ENCODE data around the gene CYTIP.

The CYTIP gene

GRCh38 chr2:157427003-157427921 lies 16.6 kb downstream of the CYTIP start:
- peaks cover 31% of the 10 kb centered on the region for H3K4me1 Mint-ChIP-seq
- TF ChIP-seq CTCF (IDR thresholded peaks at IDR 0.05; ENCODE audit: unreplicated experiment in 3 of 3): no peak
- H3K4me3 Mint-ChIP-seq: no peak overlapping the region
- no peak overlapping the region for H3K27ac Mint-ChIP-seq
- H3K27me3 Mint-ChIP-seq (ENCODE audit: low read depth): no peaks in the 10 kb centered on the region
- peaks cover 5% of the 10 kb centered on the region for H3K9me3 Mint-ChIP-seq
- H3K36me3 Mint-ChIP-seq (ENCODE audit: low read depth): no peaks in the 10 kb centered on the region

- no peaks in the 10 kb centered on the region for H3K27me3 Mint-ChIP-seq (ENCODE audit: low read depth)
- H3K27ac Mint-ChIP-seq: no peak overlapping the region
- no peak for TF ChIP-seq CTCF (IDR thresholded peaks at IDR 0.05; ENCODE audit: unreplicated experiment in 3 of 3)
- peaks cover 31% of the 10 kb centered on the region for H3K4me1 Mint-ChIP-seq
- H3K36me3 Mint-ChIP-seq (ENCODE audit: low read depth): no peaks in the 10 kb centered on the region
- H3K4me3 Mint-ChIP-seq: no peak overlapping the region
- peaks cover 7% of the 10 kb centered on the region for H3K9me3 Mint-ChIP-seq
Observed at GRCh38 chr2:157426477-157426994, 17.4 kb downstream of the CYTIP start.

GRCh38 chr2:157424374-157424773 lies 19.5 kb downstream of the CYTIP start:
- peaks cover 19% of the 10 kb centered on the region for H3K4me1 Mint-ChIP-seq
- TF ChIP-seq CTCF (IDR thresholded peaks at IDR 0.05; ENCODE audit: unreplicated experiment in 3 of 3): no peak
- no peak overlapping the region for H3K27ac Mint-ChIP-seq

GRCh38 chr2:157421964-157422363 lies 21.9 kb downstream of the CYTIP start:
- no peak overlapping the region for H3K27ac Mint-ChIP-seq
- H3K4me1 Mint-ChIP-seq: no peaks in the 10 kb centered on the region
- no peaks in the 10 kb centered on the region for H3K27me3 Mint-ChIP-seq (ENCODE audit: low read depth)
- no peak overlapping the region for H3K4me3 Mint-ChIP-seq
- H3K36me3 Mint-ChIP-seq (ENCODE audit: low read depth): no peaks in the 10 kb centered on the region
- H3K9me3 Mint-ChIP-seq: peaks cover 7% of the 10 kb centered on the region
- TF ChIP-seq CTCF (IDR thresholded peaks at IDR 0.05; ENCODE audit: unreplicated experiment in 3 of 3): no peak

More at GRCh38 chr2:157424374-157424773, 19.5 kb downstream of the CYTIP start:
- H3K36me3 Mint-ChIP-seq (ENCODE audit: low read depth): no peaks in the 10 kb centered on the region
- H3K4me3 Mint-ChIP-seq: no peak overlapping the region
- H3K27me3 Mint-ChIP-seq (ENCODE audit: low read depth): no peaks in the 10 kb centered on the region
- H3K9me3 Mint-ChIP-seq: peaks cover 7% of the 10 kb centered on the region

GRCh38 chr2:157421331-157421944 lies 22.5 kb downstream of the CYTIP start:
- Mint-ChIP-seq H3K36me3 (ENCODE audit: low read depth) (no peaks in the 10 kb centered on the region), H3K4me3 (no peak overlapping the region), H3K27me3 (ENCODE audit: low read depth) (no peaks in the 10 kb centered on the region), H3K4me1 (no peaks in the 10 kb centered on the region), H3K27ac (no peak overlapping the region), H3K9me3 (peaks cover 4% of the 10 kb centered on the region)
- TF ChIP-seq CTCF (IDR thresholded peaks at IDR 0.05; ENCODE audit: unreplicated experiment in 3 of 3): no peak
